SU-DHL-6 (cell line): ENCODE measurements around the gene TMEM38A.

ENCODE experiments used
- H2AFZ ChIP-seq: fragments of 200-600 bp; sonication (generic); 2 replicates; pipeline ENCODE4 v1.6.1; 2014; ENCODE audit warnings: low read depth, mild to moderate bottlenecking, moderate library complexity, mixed read lengths, antibody characterized with exemption, low read length; ENCODE audit not compliant: severe bottlenecking
- H3F3A ChIP-seq: fragments of 200-600 bp; shearing (Covaris generic); 2 replicates; pipeline ENCODE4 v1.6.0; 2016; ENCODE audit warnings: antibody characterized with exemption, mild to moderate bottlenecking; ENCODE audit not compliant: insufficient read depth
- H3K27ac ChIP-seq: fragments of 200-600 bp; sonication (generic); 2 replicates; pipeline ENCODE4 v1.5.1; 2016; ENCODE audit warnings: low read depth, mild to moderate bottlenecking, low read length, moderate library complexity, mixed read lengths
- H3K27me3 ChIP-seq: fragments of 200-600 bp; sonication (generic), shearing (Covaris generic); 2 replicates; pipeline ENCODE4 v1.6.0; 2014; ENCODE audit warnings: mild to moderate bottlenecking, low read length
- H3K36me3 ChIP-seq: fragments of 200-600 bp; sonication (generic); 2 replicates; pipeline ENCODE4 v1.6.1; 2014; ENCODE audit warnings: mild to moderate bottlenecking, low read length, mixed read lengths
- H3K4me2 ChIP-seq: fragments of 300-600, 200-600 bp; shearing (Covaris generic), sonication (generic); 2 replicates; pipeline ENCODE4 v1.6.0; 2014; ENCODE audit warnings: low read length, low read depth, mild to moderate bottlenecking; ENCODE audit not compliant: poor library complexity, severe bottlenecking
- H3K4me3 ChIP-seq: fragments of 200-600 bp; sonication (generic); 2 replicates; pipeline ENCODE4 v1.5.1; 2014; ENCODE audit warnings: antibody characterized with exemption, low read length, mild to moderate bottlenecking, mixed read lengths; ENCODE audit not compliant: insufficient read depth, poor library complexity, severe bottlenecking
- H3K79me2 ChIP-seq: fragments of 200-600 bp; sonication (generic); 2 replicates; pipeline ENCODE4 v1.6.1; 2014; ENCODE audit warnings: mild to moderate bottlenecking, low read length, moderate library complexity; ENCODE audit not compliant: insufficient read depth
- H3K9ac ChIP-seq: fragments of 200-600 bp; sonication (generic); 2 replicates; pipeline ENCODE4 v1.7.0; 2014; ENCODE audit warnings: mild to moderate bottlenecking, low read length
- H3K9me2 ChIP-seq: fragments of 200-600 bp; sonication (generic); replicated peaks from 2 replicates; pipeline ENCODE4 v1.6.1; 2014; ENCODE audit warnings: low read length; ENCODE audit not compliant: insufficient read depth
- H3K9me3 ChIP-seq: fragments of 200-600 bp; sonication (generic); 2 replicates; pipeline ENCODE4 v1.6.1; 2014; ENCODE audit warnings: low read length, mixed read lengths; ENCODE audit not compliant: insufficient read depth
- H4K20me1 ChIP-seq: fragments of 200-600 bp; sonication (generic); 2 replicates; pipeline ENCODE4 v1.6.1; 2014; ENCODE audit warnings: low read depth, mild to moderate bottlenecking, antibody characterized with exemption, low read length, moderate library complexity, mixed read lengths
- EZH2phosphoT487 ChIP-seq: fragments of 200-600 bp; sonication (generic), shearing (Covaris generic); conservative IDR thresholded peaks from 2 replicates; pipeline ENCODE4 v1.6.1; 2018; ENCODE audit warnings: mild to moderate bottlenecking, antibody characterized with exemption, low read length, moderate library complexity, mixed read lengths
- TF ChIP-seq, protein P1 (sequence below): fragments of 200-600 bp; sonication (generic); IDR thresholded peaks from one replicate; pipeline ENCODE4 v1.5.1; 2017; ENCODE audit warnings: antibody characterized with exemption, mild to moderate bottlenecking, low read length, moderate library complexity; ENCODE audit not compliant: insufficient read depth, poor library complexity, severe bottlenecking

TMEM38A gene

DNA sequence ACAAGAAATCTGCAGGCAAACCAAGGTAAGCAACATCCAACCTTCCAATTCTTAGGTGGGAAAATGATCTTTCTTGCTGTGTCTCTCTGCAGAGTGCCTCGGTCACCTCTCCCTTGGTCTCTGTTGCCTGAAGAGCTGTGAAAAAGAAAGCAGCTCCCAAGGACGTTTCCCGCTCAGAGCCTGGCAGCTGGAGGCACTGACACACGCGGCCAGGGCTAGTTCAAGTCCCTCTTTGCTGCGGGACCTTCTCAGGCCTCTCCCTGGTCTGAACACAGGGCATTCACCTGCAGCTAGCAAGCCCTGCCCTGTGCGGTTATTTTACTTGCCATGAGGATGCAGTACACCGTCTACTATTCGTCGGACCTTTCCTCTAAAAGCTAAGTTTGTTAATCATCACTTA, 36.7 kb upstream of the TMEM38A start:
- Histone ChIP-seq H3K9me2 (no peaks in the 10 kb centered on the region), H3K4me3 (no peak overlapping the region), H2AFZ (no peak overlapping the region), H4K20me1 (peaks cover 7% of the 10 kb centered on the region; the same call in 1 of the 2 replicates), H3K27me3 (no peaks in the 10 kb centered on the region), H3K27ac (peak overlapping the region; percentile 43; the same call in 1 of the 2 replicates), H3K9ac (peak overlapping the region; percentile 20; the same call in 1 of the 2 replicates), H3F3A (peaks cover 10% of the 10 kb centered on the region), H3K4me2 (peak overlapping the region; percentile 24), H3K9me3 (no peaks in the 10 kb centered on the region), H3K36me3 (no peaks in the 10 kb centered on the region), H3K79me2 (peaks cover 87% of the 10 kb centered on the region)
- TF ChIP-seq EZH2phosphoT487, result no peak
- TF ChIP-seq, protein P1, sequence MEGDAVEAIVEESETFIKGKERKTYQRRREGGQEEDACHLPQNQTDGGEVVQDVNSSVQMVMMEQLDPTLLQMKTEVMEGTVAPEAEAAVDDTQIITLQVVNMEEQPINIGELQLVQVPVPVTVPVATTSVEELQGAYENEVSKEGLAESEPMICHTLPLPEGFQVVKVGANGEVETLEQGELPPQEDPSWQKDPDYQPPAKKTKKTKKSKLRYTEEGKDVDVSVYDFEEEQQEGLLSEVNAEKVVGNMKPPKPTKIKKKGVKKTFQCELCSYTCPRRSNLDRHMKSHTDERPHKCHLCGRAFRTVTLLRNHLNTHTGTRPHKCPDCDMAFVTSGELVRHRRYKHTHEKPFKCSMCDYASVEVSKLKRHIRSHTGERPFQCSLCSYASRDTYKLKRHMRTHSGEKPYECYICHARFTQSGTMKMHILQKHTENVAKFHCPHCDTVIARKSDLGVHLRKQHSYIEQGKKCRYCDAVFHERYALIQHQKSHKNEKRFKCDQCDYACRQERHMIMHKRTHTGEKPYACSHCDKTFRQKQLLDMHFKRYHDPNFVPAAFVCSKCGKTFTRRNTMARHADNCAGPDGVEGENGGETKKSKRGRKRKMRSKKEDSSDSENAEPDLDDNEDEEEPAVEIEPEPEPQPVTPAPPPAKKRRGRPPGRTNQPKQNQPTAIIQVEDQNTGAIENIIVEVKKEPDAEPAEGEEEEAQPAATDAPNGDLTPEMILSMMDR, result no peak

DNA sequence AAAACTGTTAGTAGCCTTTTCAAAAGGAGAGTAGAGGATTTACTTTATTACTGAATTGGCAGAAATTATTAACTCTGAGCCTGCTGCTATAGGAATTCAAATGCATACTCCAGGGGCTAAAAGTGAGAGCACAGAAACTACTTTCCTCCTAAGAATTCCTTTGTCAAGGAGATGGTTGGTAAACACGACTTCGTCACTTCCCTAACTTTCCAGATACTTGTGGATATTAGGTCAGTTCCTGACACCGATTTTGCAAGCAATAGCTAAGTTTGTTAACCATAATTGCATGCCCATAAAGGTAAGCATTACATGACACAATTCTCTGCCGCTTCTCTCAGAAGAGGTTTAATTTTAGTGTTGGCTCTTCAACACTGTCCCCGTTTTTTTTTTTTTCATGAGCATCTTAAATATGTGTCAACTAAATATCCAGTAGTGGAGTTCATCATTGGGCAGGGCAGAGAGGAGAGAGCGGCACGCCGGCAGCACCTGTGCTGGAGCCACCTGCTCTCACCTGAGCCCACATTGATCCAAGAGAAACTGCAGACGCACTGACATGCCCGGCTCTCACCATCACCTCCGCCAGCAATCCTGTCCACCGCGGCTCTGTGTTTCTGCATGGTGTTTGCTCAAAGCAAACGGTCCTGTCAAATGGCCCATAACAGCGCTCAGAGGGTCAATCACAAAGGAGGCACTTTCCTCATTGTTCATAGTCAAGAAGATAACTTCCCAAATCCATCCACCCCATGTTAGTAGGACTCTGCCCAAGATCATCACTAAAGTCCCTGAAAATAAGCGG, 35.6 kb upstream of the TMEM38A start:
- peak overlapping the region; percentile 87 for H3K4me2 ChIP-seq
- no peaks in the 10 kb centered on the region for H3K9me2 ChIP-seq
- no peaks in the 10 kb centered on the region for H3K27me3 ChIP-seq
- H3K9ac ChIP-seq, result no peak overlapping the region; the same call in 1 of the 2 replicates
- H3K4me3 ChIP-seq, result no peak overlapping the region
- TF ChIP-seq, protein P1, result no peak
- no peak for TF ChIP-seq EZH2phosphoT487
- peaks cover 7% of the 10 kb centered on the region; the same call in 1 of the 2 replicates for H4K20me1 ChIP-seq
- H3F3A ChIP-seq, result peaks cover 21% of the 10 kb centered on the region
- no peaks in the 10 kb centered on the region for H3K9me3 ChIP-seq
- H3K79me2 ChIP-seq, result peaks cover 76% of the 10 kb centered on the region
- H3K36me3 ChIP-seq, result no peaks in the 10 kb centered on the region
- no peak overlapping the region for H3K27ac ChIP-seq
- H2AFZ ChIP-seq, result no peak overlapping the region

DNA sequence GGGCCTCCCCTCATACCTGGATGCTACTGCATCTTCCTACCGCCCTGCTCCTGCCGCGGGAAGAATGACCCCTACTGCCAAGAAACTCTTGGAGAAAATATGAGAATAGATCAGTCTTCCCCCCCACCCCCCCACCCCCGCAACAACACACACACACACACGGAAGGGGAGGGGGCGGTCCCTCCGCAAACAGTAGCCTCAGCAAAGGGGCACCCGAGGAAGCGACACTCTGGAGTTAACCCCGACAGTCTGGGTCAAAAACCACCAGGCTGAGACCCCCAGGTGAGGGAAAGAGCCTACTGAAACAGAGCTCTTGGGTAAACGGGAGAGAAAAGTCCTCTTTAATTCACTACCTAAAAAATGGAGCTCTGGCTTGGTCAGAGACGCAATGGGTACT, 34.1 kb upstream of the TMEM38A start:
- no peaks in the 10 kb centered on the region for H3K9me2 ChIP-seq
- H4K20me1 ChIP-seq, result peaks cover 7% of the 10 kb centered on the region; the same call in 1 of the 2 replicates
- H3K27ac ChIP-seq, result peak overlapping the region; percentile 37
- H2AFZ ChIP-seq, result no peak overlapping the region
- H3F3A ChIP-seq, result peaks cover 28% of the 10 kb centered on the region
- H3K4me2 ChIP-seq, result peak overlapping the region; percentile 87
- peak overlapping the region; percentile 91 for H3K4me3 ChIP-seq
- TF ChIP-seq, protein P1, result no peak
- TF ChIP-seq EZH2phosphoT487, result no peak
- H3K9ac ChIP-seq, result peak overlapping the region; percentile 92
- no peaks in the 10 kb centered on the region for H3K36me3 ChIP-seq
- peaks cover 61% of the 10 kb centered on the region for H3K79me2 ChIP-seq
- H3K27me3 ChIP-seq, result no peaks in the 10 kb centered on the region
- no peaks in the 10 kb centered on the region for H3K9me3 ChIP-seq
